Neural progenitor cell (in vitro differentiated cells): ENCODE data around the gene GPR82. TPM values are rescaled to one million over a fixed set of nuclear protein-coding genes. Genes with fewer than 3 reads are reported as not detected.
"Not testable (repeated sequence)": the region's sequence is repeated elsewhere in the genome, so short reads cannot be mapped to it uniquely, and the experiment has no call there.

ENCODE experiments used
- DNase-seq: peaks from one replicate; pipeline ENCODE4 v3.0.0-alpha.2; 2016; ENCODE audit warnings: low spot score
- H2AFZ ChIP-seq: fragments of 200-600 bp; sonication (generic); replicated peaks from 2 replicates; pipeline ENCODE4 v1.6.1; 2016; ENCODE audit warnings: antibody characterized with exemption
- H3F3A ChIP-seq: fragments of 200-600 bp; sonication (generic); 2 replicates; pipeline ENCODE4 v1.6.1; 2016; ENCODE audit warnings: antibody characterized with exemption, low read depth
- H3K27ac ChIP-seq: fragments of 200-600 bp; sonication (generic); 2 replicates; pipeline ENCODE4 v1.5.1; 2016; ENCODE audit warnings: mild to moderate bottlenecking
- H3K27me3 ChIP-seq: fragments of 200-600 bp; sonication (generic); 2 replicates; pipeline ENCODE4 v1.6.1; 2016; ENCODE audit warnings: mild to moderate bottlenecking, moderate library complexity
- H3K36me3 ChIP-seq: fragments of 200-600 bp; sonication (generic); 2 replicates; pipeline ENCODE4 v1.5.1; 2016
- H3K4me1 ChIP-seq: fragments of 200-600 bp; sonication (generic); 2 replicates; pipeline ENCODE4 v1.6.1; 2016; ENCODE audit warnings: mixed run types
- H3K4me2 ChIP-seq: fragments of 200-600 bp; sonication (generic); 2 replicates; pipeline ENCODE4 v1.6.1; 2016
- H3K4me3 ChIP-seq: fragments of 200-600 bp; sonication (generic); 2 replicates; pipeline ENCODE4 v1.5.1; 2016
- H3K79me2 ChIP-seq: fragments of 200-600 bp; sonication (generic); 2 replicates; pipeline ENCODE4 v1.6.1; 2016; ENCODE audit warnings: low read depth
- H3K9ac ChIP-seq: fragments of 200-600 bp; sonication (generic); 2 replicates; pipeline ENCODE4 v1.6.1; 2016
- H3K9me3 ChIP-seq: fragments of 200-600 bp; sonication (generic); 2 replicates; pipeline ENCODE4 v1.5.1; 2016; ENCODE audit warnings: low read depth
- H4K20me1 ChIP-seq: fragments of 200-600 bp; sonication (generic); 2 replicates; pipeline ENCODE4 v1.6.1; 2016; ENCODE audit warnings: low read depth
- H3K27ac Mint-ChIP-seq: 3 replicates; pipeline ENCODE4 v1.8.0; 2021; ENCODE audit warnings: mixed read lengths
- H3K27me3 Mint-ChIP-seq: 2 replicates; pipeline ENCODE4 v1.8.0; 2022; ENCODE audit warnings: low read depth, mild to moderate bottlenecking, inconsistent platforms, moderate library complexity, mixed read lengths; ENCODE audit not compliant: insufficient read depth
- H3K36me3 Mint-ChIP-seq: 3 replicates; pipeline ENCODE4 v1.8.0; 2021; ENCODE audit warnings: mixed read lengths
- H3K4me1 Mint-ChIP-seq: 3 replicates; pipeline ENCODE4 v1.8.0; 2021; ENCODE audit warnings: mixed read lengths
- H3K4me3 Mint-ChIP-seq: 3 replicates; pipeline ENCODE4 v1.8.0; 2021; ENCODE audit warnings: mild to moderate bottlenecking, moderate library complexity, mixed read lengths
- H3K9me3 Mint-ChIP-seq: 3 replicates; pipeline ENCODE4 v1.8.0; 2020; ENCODE audit warnings: mixed read lengths
- CTCF ChIP-seq: fragments of 200-600 bp; sonication (generic); IDR thresholded peaks from 2 replicates; pipeline ENCODE4 v1.5.1; 2017; ENCODE audit warnings: antibody characterized with exemption, mild to moderate bottlenecking
- EZH2 ChIP-seq: fragments of 200-600 bp; sonication (generic); IDR thresholded peaks from 2 replicates; pipeline ENCODE4 v1.6.1; 2017; ENCODE audit warnings: antibody characterized with exemption, mild to moderate bottlenecking, moderate library complexity
- EZH2phosphoT487 ChIP-seq: fragments of 200-600 bp; sonication (generic); IDR thresholded peaks from 2 replicates; pipeline ENCODE4 v1.6.1; 2017; ENCODE audit warnings: antibody characterized with exemption
- total RNA-seq: library from RNA; depleted of rRNA; stranded (reverse); fragments of >200 nt; gene quantifications from 2 replicates; pipeline ENCODE4 v1.2.3, GENCODE V29; 2015; ENCODE audit warnings: low replicate concordance

GPR82 gene
- not detected in 2 replicates for total RNA-seq

GRCh38 chrX:41723826-41724225, at the start of gene GPR82:
Gene GPR82, plus strand, starts transcription at chrX:41724181. Its CDS starts 2,846 bp downstream, at chrX:41727027.
- Mint-ChIP-seq H3K36me3 (peaks cover 7% of the 10 kb centered on the region), H3K9me3 (peaks cover 3% of the 10 kb centered on the region), H3K27ac (no peak within 1 kb of the TSS), H3K4me1 (peaks cover 7% of the 10 kb centered on the region), H3K27me3 (no peaks in the 10 kb centered on the region), H3K4me3 (no peak within 1 kb of the TSS)
- H3K4me2 ChIP-seq: no peak within 1 kb of the TSS
- H3K4me3 ChIP-seq: no peak within 1 kb of the TSS
- no peak within 1 kb of the TSS for H3K27ac ChIP-seq
- no peaks in the 10 kb centered on the region for H4K20me1 ChIP-seq
- H3F3A ChIP-seq: peaks cover 12% of the 10 kb centered on the region
- no peaks in the 10 kb centered on the region for H3K27me3 ChIP-seq
- no peak for DNase-seq
- H3K9ac ChIP-seq: no peak within 1 kb of the TSS
- H3K9me3 ChIP-seq: no peaks in the 10 kb centered on the region
- H3K36me3 ChIP-seq: no peaks in the 10 kb centered on the region
- H3K4me1 ChIP-seq: peaks cover 13% of the 10 kb centered on the region
- TF ChIP-seq EZH2phosphoT487 (no peak), CTCF (no peak), EZH2 (no peak)
- H3K79me2 ChIP-seq: no peaks in the 10 kb centered on the region
- no peak within 1 kb of the TSS for H2AFZ ChIP-seq

GRCh38 chrX:41676361-41676760, 47.6 kb upstream of the GPR82 start:
- H3K27me3 ChIP-seq, H3K27ac ChIP-seq, H3K27me3 Mint-ChIP-seq, H3K36me3 Mint-ChIP-seq, H3K9me3 Mint-ChIP-seq, H3K4me1 ChIP-seq, H3K4me2 ChIP-seq, H3K9me3 ChIP-seq, H3K4me1 Mint-ChIP-seq, H3K27ac Mint-ChIP-seq, H4K20me1 ChIP-seq, H3K9ac ChIP-seq, H3K36me3 ChIP-seq, H3F3A ChIP-seq, H3K4me3 Mint-ChIP-seq, H2AFZ ChIP-seq, H3K79me2 ChIP-seq, DNase-seq, H3K4me3 ChIP-seq: not testable (repeated sequence)

- Histone ChIP-seq H3K4me1 (peaks cover 1% of the 10 kb centered on the region), H4K20me1 (no peaks in the 10 kb centered on the region), H3K9me3 (no peaks in the 10 kb centered on the region), H3K4me3 (no peak overlapping the region), H3K27me3 (no peaks in the 10 kb centered on the region), H3K4me2 (no peak overlapping the region), H2AFZ (no peak overlapping the region), H3F3A (no peaks in the 10 kb centered on the region), H3K9ac (no peak overlapping the region), H3K79me2 (no peaks in the 10 kb centered on the region), H3K36me3 (no peaks in the 10 kb centered on the region), H3K27ac (no peak overlapping the region)
- TF ChIP-seq CTCF (no peak), EZH2 (no peak), EZH2phosphoT487 (no peak)
- DNase-seq: no peak
- Mint-ChIP-seq H3K4me3 (no peak overlapping the region), H3K4me1 (no peaks in the 10 kb centered on the region), H3K27me3 (no peaks in the 10 kb centered on the region), H3K36me3 (peaks cover 4% of the 10 kb centered on the region), H3K9me3 (peaks cover 3% of the 10 kb centered on the region), H3K27ac (no peak overlapping the region)
These were observed 46.6 kb upstream of the GPR82 start for GRCh38 chrX:41677183-41678060.

- H3K9me3 Mint-ChIP-seq: peaks cover 3% of the 10 kb centered on the region
- H3K4me3 ChIP-seq: no peak overlapping the region
These were observed 39.8 kb upstream of the GPR82 start for GRCh38 chrX:41684138-41684537.

More at GRCh38 chrX:41684138-41684537, 39.8 kb upstream of the GPR82 start:
- Mint-ChIP-seq H3K27me3 (no peaks in the 10 kb centered on the region), H3K4me3 (no peak overlapping the region), H3K36me3 (peaks cover 3% of the 10 kb centered on the region), H3K4me1 (no peaks in the 10 kb centered on the region), H3K27ac (no peak overlapping the region)
- Histone ChIP-seq H3K4me2 (no peak overlapping the region), H3K36me3 (no peaks in the 10 kb centered on the region), H4K20me1 (no peaks in the 10 kb centered on the region), H3K79me2 (no peaks in the 10 kb centered on the region), H3K4me1 (no peaks in the 10 kb centered on the region), H3F3A (no peaks in the 10 kb centered on the region), H2AFZ (no peak overlapping the region), H3K9me3 (no peaks in the 10 kb centered on the region), H3K27me3 (no peaks in the 10 kb centered on the region), H3K27ac (no peak overlapping the region), H3K9ac (no peak overlapping the region)
- TF ChIP-seq EZH2phosphoT487: no peak
- no peak for TF ChIP-seq CTCF
- TF ChIP-seq EZH2: no peak
- no peak for DNase-seq
